WTC11 (cell line): ENCODE measurements around the gene BNC2.

Experiments used
- ARID4B ChIP-seq: sonication (generic); formaldehyde crosslinking; IDR thresholded peaks from 2 replicates; pipeline ENCODE4 v1.8.0; 2023; ENCODE audit warnings: missing genetic modification reagents, mild to moderate bottlenecking, borderline replicate concordance
- CBFB ChIP-seq: sonication (generic); formaldehyde crosslinking; IDR thresholded peaks from 2 replicates; pipeline ENCODE4 v1.8.1; 2022; ENCODE audit warnings: mild to moderate bottlenecking, low read depth, missing genetic modification reagents
- CREB1 ChIP-seq: sonication (generic); formaldehyde crosslinking; IDR thresholded peaks from 2 replicates; pipeline ENCODE4 v1.8.0; 2023; ENCODE audit warnings: mild to moderate bottlenecking, missing genetic modification reagents
- CTCF ChIP-seq: fragments of 200-600 bp; IDR thresholded peaks from 2 replicates; pipeline ENCODE4 v1.8.0; 2022; ENCODE audit warnings: antibody characterized with exemption
- USF2 ChIP-seq: sonication (generic); formaldehyde crosslinking; IDR thresholded peaks from 2 replicates; pipeline ENCODE4 v1.8.1; 2023; ENCODE audit warnings: mild to moderate bottlenecking, missing genetic modification reagents, moderate library complexity

GRCh38 chr9:16484180-16484579 is 386.3 kb downstream of the BNC2 start:
- TF ChIP-seq USF2 (CRISPR knock-in tag) (no peak), CTCF (no peak), CREB1 (CRISPR knock-in tag) (no peak), CBFB (CRISPR knock-in tag) (no peak), ARID4B (no peak)
